ENCODE data around the gene MARCHF2. TPM values are rescaled to one million over a fixed set of nuclear protein-coding genes. Genes with fewer than 3 reads are reported as not detected.
A peak's percentile ranks its signal among the peaks of the same experiment; 100 is the strongest.

Gene MARCHF2
- total and polyA plus RNA-seq, 2 donors (not counting 3 experiments of a cell fraction or from before 2014, with no cell fraction given): 43.5 to 91.9 TPM

- H3K36me3 ChIP-seq (ENCODE audit: control insufficient read depth in 2 of 2, extremely low read depth in 1 of 2, insufficient read depth in 2 of 2, low read length in 2 of 2): peaks cover 0 to 8% of the 10 kb centered on the region in 2 experiments
- H3K27ac ChIP-seq (ENCODE audit: insufficient read depth, low read depth, low read length): peak overlapping the region; percentile 23
- BruUV-seq (replicated peaks): no TSS peak
- no peak for TF ChIP-seq JUN (IDR thresholded peaks at IDR 0.05; ENCODE audit: borderline replicate concordance, insufficient read depth, insufficient read length, low read depth)
- no peak for TF ChIP-seq EZH2 (IDR thresholded peaks at IDR 0.05; ENCODE audit: borderline replicate concordance, low read depth, low read length, severe bottlenecking)
- no peak for TF ChIP-seq MAX (IDR thresholded peaks at IDR 0.05; ENCODE audit: insufficient read depth, insufficient read length)
- TF ChIP-seq FOS (IDR thresholded peaks at IDR 0.05; ENCODE audit: borderline replicate concordance, insufficient read depth, low read length): no peak
- no peak for TF ChIP-seq CTCF (IDR thresholded peaks at IDR 0.05; ENCODE audit: extremely low read depth in 1 of 2, insufficient read depth in 1 of 2, low read depth in 1 of 2, low read length in 2 of 2)
- TF ChIP-seq GATA2 (IDR thresholded peaks at IDR 0.05; ENCODE audit: insufficient read depth, insufficient read length, low read depth, low read length): no peak
- H3K4me2 ChIP-seq (ENCODE audit: insufficient read depth, low read length): no peak overlapping the region
- no peaks in the 10 kb centered on the region for H3K27me3 ChIP-seq (ENCODE audit: control insufficient read depth in 2 of 2, insufficient read depth in 2 of 2, low read length in 2 of 2)
- H2AFZ ChIP-seq (ENCODE audit: low read depth, low read length): no peak overlapping the region
- no peaks in the 10 kb centered on the region for H3K9me3 ChIP-seq (replicated peaks; ENCODE audit: control insufficient read depth, insufficient read depth, low read length)
- ChIA-PET CTCF (interaction anchor here (0.6 to 2.9 kb wide), 4 partner anchors 28 to 52 kb away, joined by 3 to 52 read pairs (median 12); no protein-coding TSS in a partner anchor), POLR2A (interaction anchor here (1.0 kb wide), 1 partner anchor 42 kb away, joined by 4 read pairs; no protein-coding TSS in a partner anchor)
- H3K79me2 ChIP-seq (ENCODE audit: control insufficient read depth, insufficient read depth, low read length): peaks cover 58% of the 10 kb centered on the region
- intact Hi-C loops (cut with micrococcal nuclease): loop anchor here (1.0 kb wide), 1 partner anchor 42 kb away; no protein-coding TSS in a partner anchor
- DNase-seq (ENCODE audit: low read depth, low spot score) (no peak), FAIRE-seq (no peak)
- no peaks in the 10 kb centered on the region for H4K20me1 ChIP-seq (replicated peaks; ENCODE audit: control insufficient read depth, extremely low read depth, insufficient read depth, low read length)
- no peak overlapping the region for H3K9ac ChIP-seq (replicated peaks; ENCODE audit: extremely low read depth, insufficient read depth, low read length)
- no peak overlapping the region for H3K4me3 ChIP-seq (replicated peaks in 1 of 3; ENCODE audit: insufficient read depth in 1 of 3, low read depth in 1 of 3, low read length in 3 of 3)
- H3K9me1 ChIP-seq (replicated peaks; ENCODE audit: control insufficient read depth, extremely low read depth, insufficient read depth, low read length): no peaks in the 10 kb centered on the region
- dilution Hi-C loops (cut with MboI; ENCODE audit: extremely low pct_ligation_motif_present, low sequenced_read_pairs): no loop called here
- peaks cover 29% of the 10 kb centered on the region for H3K4me1 ChIP-seq (ENCODE audit: control insufficient read depth, extremely low read depth, insufficient read depth, low read length)
These were observed 16.9 kb upstream of the MARCHF2 start for GRCh38 chr19:8396185-8396562.
